H1 (cell line): ENCODE data around the gene EHD2. TPM values are rescaled to one million over a fixed set of nuclear protein-coding genes. Genes with fewer than 3 reads are reported as not detected.

Source experiments
- GABPA ChIP-seq: IDR thresholded peaks from 2 replicates; pipeline ENCODE4 v1.6.1; 2011; ENCODE audit warnings: mild to moderate bottlenecking, low read length, moderate library complexity, borderline replicate concordance; ENCODE audit not compliant: insufficient read depth
- NRF1 ChIP-seq: IDR thresholded peaks from 2 replicates; pipeline ENCODE4 v1.6.1; 2011; ENCODE audit warnings: mild to moderate bottlenecking, low read depth, low read length, improper control_type of control experiment
- PHF8 ChIP-seq: fragments of 200-600 bp; sonication (generic); conservative IDR thresholded peaks from 2 replicates; pipeline ENCODE4 v1.7.1; 2012; ENCODE audit warnings: low read depth, mild to moderate bottlenecking, inconsistent platforms, low read length, moderate library complexity
- SP2 ChIP-seq: IDR thresholded peaks from 2 replicates; pipeline ENCODE4 v1.6.1; 2012; ENCODE audit warnings: mild to moderate bottlenecking, low read length, inconsistent platforms
- polyA plus RNA-seq, 7 experiments: library from polyadenylated mRNA; depleted of rRNA in 3 of 7; stranded (reverse) in 5 of 7; unstranded in 2 of 7; fragments of >200 nt in 5 of 7; fragments of 200-250 nt in 2 of 7; gene quantifications; 1 replicate in 5 of 7; 2 replicates in 1 of 7; 4 replicates in 1 of 7; pipeline versions ENCODE4 v1.2.1 to v1.2.3, GENCODE V29; 2011 to 2013; ENCODE audit warnings: missing spikeins in 2 of 7, mixed read lengths in 2 of 7
- total RNA-seq: library from RNA; stranded (reverse); fragmentation: NEBNext Ultra II Directional; extraction: Animal tissue kit (Norgen Biotek cat#: 25700); gene quantifications from 2 replicates; pipeline ENCODE4 v1.2.1, GENCODE V29; 2021

The EHD2 gene
- total and polyA plus RNA-seq, 2 of the 8 experiments (the other 6 are each of a cell fraction or from before 2014, with no cell fraction given) = 4.5 to 14.3 TPM

DNA sequence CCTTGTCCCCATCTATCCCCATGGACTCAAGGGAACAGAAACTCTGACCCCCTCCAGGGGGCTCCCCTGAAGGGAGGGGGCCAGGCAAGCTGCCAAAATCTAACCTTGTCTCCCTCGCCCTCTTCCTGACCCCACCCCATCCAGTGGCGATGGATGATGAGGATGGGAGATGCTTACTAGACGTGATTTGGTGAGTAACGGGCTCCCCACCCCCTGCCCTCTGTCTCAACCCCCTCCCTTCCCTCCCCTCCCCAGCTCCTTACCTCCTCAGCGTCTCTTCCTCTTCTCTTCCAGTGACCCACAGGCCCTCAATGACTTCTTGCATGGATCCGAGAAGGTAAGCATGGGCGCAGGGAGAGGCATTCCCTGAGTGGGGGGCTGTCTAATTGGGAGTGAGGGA is 39.8 kb upstream of the EHD2 start (continued):
- TF ChIP-seq GABPA (no peak), NRF1 (no peak), PHF8 (no peak), SP2 (no peak)
- TF ChIP-seq, all 59 proteins: peak for 0
